HG03558 (cell line): Measurements from ENCODE around the gene AOC3.
"Not testable (repeated sequence)": the region's sequence is repeated elsewhere in the genome, so short reads cannot be mapped to it uniquely, and the experiment has no call there.

Experiments
- ATAC-seq: cut with Tn5 transposase; IDR thresholded peaks from one replicate; pipeline ENCODE4 v1.9.1; 2021; ENCODE audit warnings: moderate number of reproducible peaks; ENCODE audit not compliant: unreplicated experiment; ENCODE audit errors: extremely low read depth

Gene AOC3

DNA sequence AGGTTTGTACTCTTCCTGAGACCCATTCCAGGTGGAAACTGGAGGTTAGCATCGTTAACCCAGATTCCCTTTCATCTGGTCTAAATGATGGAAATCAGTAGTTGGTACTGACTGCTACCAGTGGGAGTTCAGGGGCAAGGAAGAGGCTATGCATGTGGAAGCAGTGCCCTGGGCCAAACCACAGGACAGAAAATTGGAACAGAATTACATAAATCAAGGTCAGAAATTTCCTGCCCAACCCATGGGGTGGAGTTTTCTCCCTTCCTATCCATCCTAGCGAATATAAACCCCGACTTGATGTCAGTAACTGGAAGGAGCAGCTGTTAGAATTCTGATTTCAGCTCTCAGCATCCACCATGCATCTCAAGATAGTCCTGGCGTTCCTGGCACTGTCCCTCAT is 6.7 kb upstream of the AOC3 start, which contains the start of gene AOC2:
Gene AOC2 (plus strand): TSS at position 310 of the 400 bp plus-strand sequence. CDS start 47 bp downstream, at position 357.
- ATAC-seq: no peak

DNA sequence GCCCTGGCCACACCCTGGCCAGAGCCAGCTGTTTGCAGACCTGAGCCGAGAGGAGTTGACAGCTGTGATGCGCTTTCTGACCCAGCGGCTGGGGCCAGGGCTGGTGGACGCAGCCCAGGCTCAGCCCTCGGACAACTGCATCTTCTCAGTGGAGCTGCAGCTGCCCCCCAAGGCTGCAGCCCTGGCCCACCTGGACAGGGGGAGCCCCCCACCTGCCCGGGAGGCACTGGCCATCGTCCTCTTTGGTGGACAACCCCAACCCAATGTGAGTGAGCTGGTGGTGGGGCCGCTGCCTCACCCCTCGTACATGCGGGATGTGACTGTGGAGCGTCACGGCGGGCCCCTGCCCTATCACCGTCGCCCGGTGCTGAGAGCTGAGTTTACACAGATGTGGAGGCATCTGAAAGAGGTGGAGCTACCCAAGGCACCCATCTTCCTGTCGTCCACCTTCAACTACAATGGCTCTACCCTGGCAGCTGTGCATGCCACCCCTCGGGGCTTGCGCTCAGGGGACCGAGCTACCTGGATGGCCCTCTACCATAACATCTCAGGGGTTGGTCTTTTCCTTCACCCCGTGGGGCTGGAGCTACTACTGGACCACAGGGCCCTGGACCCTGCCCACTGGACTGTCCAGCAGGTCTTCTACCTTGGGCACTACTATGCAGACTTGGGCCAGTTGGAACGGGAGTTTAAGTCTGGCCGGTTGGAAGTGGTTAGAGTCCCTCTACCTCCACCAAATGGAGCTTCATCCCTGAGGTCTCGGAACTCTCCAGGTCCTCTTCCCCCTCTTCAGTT is 6.0 kb upstream of the AOC3 start:
- ATAC-seq: no peak

GRCh38 chr17:42845556-42845917 is 5.5 kb upstream of the AOC3 start:
- ATAC-seq: no peak

- no peak for ATAC-seq
Measured at GRCh38 chr17:42845918-42846593, 4.9 kb upstream of the AOC3 start.

DNA sequence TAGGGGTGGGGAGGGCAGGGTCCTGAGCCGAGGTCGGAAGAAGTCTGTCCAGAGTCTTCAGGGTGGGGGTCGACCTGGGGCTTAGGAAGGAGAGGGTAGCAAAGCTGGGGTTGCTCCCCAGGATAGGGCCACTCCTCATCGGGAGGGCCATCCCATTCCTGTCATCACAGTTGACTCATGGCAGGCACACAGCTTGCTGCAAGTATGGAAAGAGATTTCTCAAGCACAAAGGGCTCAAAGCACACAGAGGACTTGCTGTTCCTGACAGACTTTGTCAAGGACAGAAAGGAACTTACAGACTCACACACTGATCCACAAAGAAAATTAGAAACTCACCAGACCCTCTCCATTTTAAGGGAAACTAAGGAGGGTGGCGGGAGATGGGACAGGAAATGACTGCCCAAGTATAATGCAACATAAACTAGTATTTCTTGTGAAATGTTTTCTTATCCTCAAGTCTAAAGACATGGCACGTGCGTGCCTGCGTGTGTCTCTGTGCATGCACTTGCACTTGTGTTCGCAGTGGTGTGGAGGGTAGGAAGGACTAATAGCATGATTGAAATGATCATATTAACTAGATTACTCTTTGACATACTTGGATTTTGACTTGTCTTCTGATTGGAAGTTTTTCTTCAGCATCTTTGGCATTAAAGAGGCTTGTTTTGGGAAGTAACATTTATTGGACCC is 4.3 kb upstream of the AOC3 start:
- no peak for ATAC-seq

GRCh38 chr17:42848093-42848492 is 2.9 kb upstream of the AOC3 start:
- ATAC-seq: no peak

DNA sequence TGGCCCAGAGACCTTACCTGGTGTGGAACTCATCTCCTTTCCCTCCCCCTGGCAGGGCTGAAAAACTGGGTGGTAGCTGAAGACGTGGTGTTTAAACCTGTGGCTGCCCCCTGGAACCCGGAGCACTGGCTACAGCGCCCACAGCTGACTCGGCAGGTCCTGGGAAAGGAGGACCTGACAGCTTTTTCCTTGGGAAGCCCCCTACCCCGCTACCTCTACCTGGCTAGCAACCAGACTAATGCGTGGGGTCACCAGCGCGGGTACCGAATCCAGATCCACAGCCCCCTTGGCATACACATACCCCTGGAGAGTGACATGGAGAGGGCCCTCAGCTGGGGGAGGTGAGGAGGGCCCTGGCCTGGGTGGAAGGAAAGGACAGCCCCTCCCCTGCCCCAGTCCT is 2.0 kb upstream of the AOC3 start:
- ATAC-seq: no peak

DNA sequence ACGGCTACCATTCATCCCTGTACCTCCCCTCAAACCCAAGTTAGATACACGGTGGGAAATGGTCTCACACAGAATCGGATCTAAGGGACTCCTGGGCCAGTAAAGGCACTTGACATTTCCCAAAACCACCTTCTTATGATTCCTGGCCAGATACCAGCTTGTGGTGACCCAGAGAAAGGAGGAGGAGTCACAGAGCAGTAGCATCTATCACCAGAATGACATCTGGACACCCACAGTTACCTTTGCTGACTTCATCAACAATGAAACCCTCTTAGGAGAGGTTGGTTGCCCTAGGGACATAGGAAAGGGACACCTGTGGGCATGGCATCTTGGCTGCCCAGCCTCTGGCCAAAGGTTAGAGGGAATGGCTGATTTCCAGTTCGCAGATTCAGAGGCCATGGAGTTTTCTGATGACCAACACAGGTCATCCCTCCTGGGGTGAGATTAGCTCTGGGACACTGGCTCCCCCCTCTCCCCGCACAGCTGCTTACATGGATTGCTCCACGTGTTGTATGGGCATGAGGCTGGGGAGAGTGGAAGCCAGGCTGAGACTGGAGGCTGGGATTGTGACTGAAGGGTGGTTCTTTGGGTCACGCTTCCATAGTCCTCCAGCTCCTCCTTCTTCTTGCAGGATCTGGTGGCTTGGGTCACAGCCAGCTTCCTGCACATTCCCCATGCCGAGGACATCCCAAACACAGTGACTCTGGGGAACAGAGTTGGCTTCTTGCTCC is 1.4 kb upstream of the AOC3 start:
- ATAC-seq: no peak

- ATAC-seq: not testable (repeated sequence)
Measured at GRCh38 chr17:42851371-42852240, 607 bp downstream of the AOC3 start.

DNA sequence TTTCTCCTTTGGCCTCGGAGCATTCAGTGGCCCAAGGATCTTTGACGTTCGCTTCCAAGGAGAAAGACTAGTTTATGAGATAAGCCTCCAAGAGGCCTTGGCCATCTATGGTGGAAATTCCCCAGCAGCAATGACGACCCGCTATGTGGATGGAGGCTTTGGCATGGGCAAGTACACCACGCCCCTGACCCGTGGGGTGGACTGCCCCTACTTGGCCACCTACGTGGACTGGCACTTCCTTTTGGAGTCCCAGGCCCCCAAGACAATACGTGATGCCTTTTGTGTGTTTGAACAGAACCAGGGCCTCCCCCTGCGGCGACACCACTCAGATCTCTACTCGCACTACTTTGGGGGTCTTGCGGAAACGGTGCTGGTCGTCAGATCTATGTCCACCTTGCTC is 1.4 kb downstream of the AOC3 start:
- no peak for ATAC-seq

GRCh38 chr17:42853004-42853403 is 2.0 kb downstream of the AOC3 start:
- no peak for ATAC-seq

- no peak for ATAC-seq
Measured at GRCh38 chr17:42853597-42853967, 2.6 kb downstream of the AOC3 start.

- no peak for ATAC-seq
Measured at GRCh38 chr17:42853968-42854790, 3.2 kb downstream of the AOC3 start.

DNA sequence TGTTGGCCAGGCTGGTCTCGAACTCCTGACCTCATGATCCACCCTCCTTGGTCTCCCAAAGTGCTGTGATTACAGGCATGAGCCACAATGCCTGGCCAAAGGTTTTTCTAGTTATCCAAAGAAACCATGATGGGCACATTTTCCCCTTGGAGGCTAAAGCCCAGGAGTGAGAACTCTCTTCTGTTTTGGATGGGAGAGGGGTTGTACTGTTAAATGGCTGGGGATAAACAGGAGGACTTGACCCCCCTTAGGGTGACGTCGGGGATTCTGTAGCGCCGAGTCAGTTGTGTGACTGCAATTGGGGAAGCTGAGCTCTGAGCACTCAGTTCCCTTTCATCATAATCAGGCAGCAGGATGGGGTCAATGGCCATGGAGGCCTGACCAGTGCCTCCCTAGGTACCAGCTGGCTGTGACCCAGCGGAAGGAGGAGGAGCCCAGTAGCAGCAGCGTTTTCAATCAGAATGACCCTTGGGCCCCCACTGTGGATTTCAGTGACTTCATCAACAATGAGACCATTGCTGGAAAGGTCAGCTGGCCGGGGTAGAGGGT is 4.1 kb downstream of the AOC3 start:
- no peak for ATAC-seq

- not testable (repeated sequence) for ATAC-seq
Measured at GRCh38 chr17:42856093-42856492, 5.1 kb downstream of the AOC3 start.

DNA sequence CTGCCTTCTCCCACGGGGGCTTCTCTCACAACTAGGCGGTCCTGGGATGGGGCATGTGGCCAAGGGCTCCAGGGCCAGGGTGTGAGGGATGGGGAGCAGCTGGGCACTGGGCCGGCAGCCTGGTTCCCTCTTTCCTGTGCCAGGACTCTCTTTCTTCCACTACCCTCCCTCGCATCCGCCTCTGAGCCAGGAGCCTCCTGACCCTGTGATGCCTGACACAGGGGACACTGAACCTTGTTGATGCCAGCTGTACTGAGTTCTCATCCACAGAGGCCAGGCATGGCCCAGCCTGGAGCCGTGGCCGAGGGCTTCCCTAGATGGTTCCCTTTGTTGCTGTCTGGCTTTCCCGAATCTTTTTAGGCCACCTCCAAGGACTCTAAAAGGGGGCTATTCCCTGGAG is 5.5 kb downstream of the AOC3 start:
- not testable (repeated sequence) for ATAC-seq

DNA sequence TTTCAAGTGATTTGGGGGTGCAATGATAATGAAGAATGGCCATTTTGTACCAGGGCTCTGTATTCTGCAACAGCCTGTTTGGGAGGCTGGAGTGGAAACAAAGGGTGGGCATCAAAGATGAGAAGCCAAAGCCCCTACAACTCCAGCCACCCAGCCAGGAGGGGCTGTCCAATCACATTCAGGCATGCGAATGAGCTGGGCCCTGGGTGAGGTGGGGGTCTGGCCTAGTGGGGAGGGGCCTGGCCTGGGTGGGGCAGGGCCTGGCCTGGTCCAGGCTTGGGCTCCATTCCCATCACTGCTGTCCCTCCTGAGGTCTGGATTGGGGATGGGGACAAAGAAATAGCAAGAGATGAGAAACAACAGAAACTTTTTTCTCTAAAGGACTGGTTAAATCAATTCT is 6.4 kb downstream of the AOC3 start:
- no peak for ATAC-seq

DNA sequence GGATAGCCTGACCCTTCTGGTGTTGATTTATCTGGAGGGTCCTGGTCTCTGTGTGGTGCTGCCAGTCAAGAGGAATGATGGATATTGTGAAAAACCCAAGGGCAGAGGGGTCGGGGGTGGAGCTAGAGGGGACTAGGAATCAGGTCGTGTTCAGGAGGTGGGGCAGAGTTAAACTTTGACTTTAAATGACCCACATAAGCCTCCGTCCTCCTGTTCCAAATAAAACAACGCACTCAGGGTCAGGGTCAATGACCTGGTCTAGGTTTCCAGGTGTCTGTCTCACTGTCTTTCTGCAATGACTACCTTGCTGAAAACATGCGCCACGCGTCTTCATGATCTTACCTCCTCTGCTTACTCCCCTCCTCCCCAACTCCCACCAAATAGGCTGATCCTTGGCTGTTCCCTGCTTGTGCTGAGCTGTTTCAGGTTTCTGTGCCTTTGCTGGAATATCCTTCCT is 14.7 kb downstream of the AOC3 start:
- no peak for ATAC-seq
